Effector memory CD8-positive, alpha-beta T cell (primary cell): ENCODE measurements around the gene PKHD1.

ENCODE experiments used
- ATAC-seq: fragments of 150-1000 bp; cut with Tn5 transposase; replicated peaks from 2 replicates; pipeline ENCODE4 v1.10.0; 2021; ENCODE audit warnings: mild to moderate bottlenecking, moderate library complexity
- DNase-seq, 3 experiments: peaks; one replicate each; pipeline ENCODE4 v3.0.0; 2021
- H3K27ac Mint-ChIP-seq, 2 donors: one replicate each; pipeline ENCODE4 v1.8.0; 2022; ENCODE audit warnings: mild to moderate bottlenecking in 2 of 2, mixed read lengths in 2 of 2, moderate library complexity in 2 of 2
- H3K27me3 Mint-ChIP-seq, 2 donors: one replicate each; pipeline ENCODE4 v1.8.0; 2022; ENCODE audit warnings: mixed read lengths in 2 of 2
- H3K36me3 Mint-ChIP-seq: one replicate; pipeline ENCODE4 v1.8.0; 2022; ENCODE audit warnings: mild to moderate bottlenecking, moderate library complexity, mixed read lengths; ENCODE audit not compliant: insufficient read depth
- H3K4me1 Mint-ChIP-seq, 2 donors: one replicate each; pipeline ENCODE4 v1.8.0; 2022; ENCODE audit warnings: low read depth in 2 of 2, mixed read lengths in 2 of 2
- H3K4me3 Mint-ChIP-seq, 2 donors: one replicate each; pipeline ENCODE4 v1.8.0; 2022; ENCODE audit warnings: mild to moderate bottlenecking in 2 of 2, mixed read lengths in 2 of 2, moderate library complexity in 2 of 2
- H3K9me3 Mint-ChIP-seq, 2 donors: one replicate each; pipeline ENCODE4 v1.8.0; 2022; ENCODE audit warnings: mixed read lengths in 2 of 2
- total RNA-seq, 9 experiments: gene quantifications; one replicate each; lab custom pipeline; 2026; lab: John Stamatoyannopoulos, UW

Gene PKHD1, protein sequence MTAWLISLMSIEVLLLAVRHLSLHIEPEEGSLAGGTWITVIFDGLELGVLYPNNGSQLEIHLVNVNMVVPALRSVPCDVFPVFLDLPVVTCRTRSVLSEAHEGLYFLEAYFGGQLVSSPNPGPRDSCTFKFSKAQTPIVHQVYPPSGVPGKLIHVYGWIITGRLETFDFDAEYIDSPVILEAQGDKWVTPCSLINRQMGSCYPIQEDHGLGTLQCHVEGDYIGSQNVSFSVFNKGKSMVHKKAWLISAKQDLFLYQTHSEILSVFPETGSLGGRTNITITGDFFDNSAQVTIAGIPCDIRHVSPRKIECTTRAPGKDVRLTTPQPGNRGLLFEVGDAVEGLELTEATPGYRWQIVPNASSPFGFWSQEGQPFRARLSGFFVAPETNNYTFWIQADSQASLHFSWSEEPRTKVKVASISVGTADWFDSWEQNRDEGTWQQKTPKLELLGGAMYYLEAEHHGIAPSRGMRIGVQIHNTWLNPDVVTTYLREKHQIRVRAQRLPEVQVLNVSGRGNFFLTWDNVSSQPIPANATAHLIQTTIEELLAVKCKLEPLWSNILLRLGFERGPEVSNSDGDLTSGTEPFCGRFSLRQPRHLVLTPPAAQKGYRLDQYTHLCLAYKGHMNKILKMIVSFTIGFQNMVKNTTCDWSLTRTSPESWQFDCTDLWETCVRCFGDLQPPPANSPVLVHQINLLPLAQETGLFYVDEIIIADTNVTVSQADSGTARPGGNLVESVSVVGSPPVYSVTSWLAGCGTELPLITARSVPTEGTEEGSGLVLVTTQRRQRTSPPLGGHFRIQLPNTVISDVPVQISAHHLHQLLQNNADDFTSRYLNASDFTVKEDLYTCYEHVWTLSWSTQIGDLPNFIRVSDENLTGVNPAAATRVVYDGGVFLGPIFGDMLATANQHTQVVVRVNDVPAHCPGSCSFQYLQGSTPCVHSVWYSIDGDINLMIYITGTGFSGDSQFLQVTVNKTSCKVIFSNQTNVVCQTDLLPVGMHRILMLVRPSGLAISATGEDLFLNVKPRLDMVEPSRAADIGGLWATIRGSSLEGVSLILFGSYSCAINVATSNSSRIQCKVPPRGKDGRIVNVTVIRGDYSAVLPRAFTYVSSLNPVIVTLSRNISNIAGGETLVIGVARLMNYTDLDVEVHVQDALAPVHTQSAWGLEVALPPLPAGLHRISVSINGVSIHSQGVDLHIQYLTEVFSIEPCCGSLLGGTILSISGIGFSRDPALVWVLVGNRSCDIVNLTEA (N-terminal part only)
- total RNA-seq, result 0 to 0.25 (median 0.10) reads per million in 9 experiments

DNA sequence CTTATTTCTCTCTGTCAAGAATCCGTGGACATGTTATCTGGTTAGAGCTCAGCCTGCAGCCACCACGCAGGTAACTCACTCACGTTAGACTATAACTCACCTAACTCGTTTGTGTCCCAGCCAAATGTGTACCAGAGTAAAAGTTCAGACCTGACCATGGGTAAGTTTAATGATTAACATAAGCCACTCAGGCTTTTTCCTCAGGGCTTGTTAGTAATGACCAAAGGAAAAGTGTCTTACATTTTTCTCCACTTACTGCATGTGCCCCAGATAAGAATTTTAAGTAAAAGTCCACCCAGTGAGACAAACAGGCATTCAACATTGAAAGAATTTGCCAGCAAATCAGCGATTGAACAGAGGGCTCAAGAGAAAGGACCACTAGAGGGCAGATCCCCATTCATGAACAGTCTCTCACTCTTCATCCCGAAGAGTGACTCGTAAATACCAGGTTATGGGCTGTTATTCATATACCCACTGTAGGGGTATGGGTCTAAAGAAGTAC lies at the start of gene PKHD1:
TSS of gene PKHD1 (minus strand) at position 116 of the 502 bp plus-strand sequence. CDS start 2,680 bp downstream, outside the sequence.
- no peaks in the 10 kb centered on the region for H3K9me3 Mint-ChIP-seq
- ATAC-seq, result no peak
- DNase-seq, result no peak
- no peak within 1 kb of the TSS for H3K4me3 Mint-ChIP-seq
- H3K27ac Mint-ChIP-seq, result no peak within 1 kb of the TSS
- H3K36me3 Mint-ChIP-seq, result no peaks in the 10 kb centered on the region
- H3K27me3 Mint-ChIP-seq, result peaks cover 25 to 29% of the 10 kb centered on the region in 2 donors
- no peaks in the 10 kb centered on the region for H3K4me1 Mint-ChIP-seq

DNA sequence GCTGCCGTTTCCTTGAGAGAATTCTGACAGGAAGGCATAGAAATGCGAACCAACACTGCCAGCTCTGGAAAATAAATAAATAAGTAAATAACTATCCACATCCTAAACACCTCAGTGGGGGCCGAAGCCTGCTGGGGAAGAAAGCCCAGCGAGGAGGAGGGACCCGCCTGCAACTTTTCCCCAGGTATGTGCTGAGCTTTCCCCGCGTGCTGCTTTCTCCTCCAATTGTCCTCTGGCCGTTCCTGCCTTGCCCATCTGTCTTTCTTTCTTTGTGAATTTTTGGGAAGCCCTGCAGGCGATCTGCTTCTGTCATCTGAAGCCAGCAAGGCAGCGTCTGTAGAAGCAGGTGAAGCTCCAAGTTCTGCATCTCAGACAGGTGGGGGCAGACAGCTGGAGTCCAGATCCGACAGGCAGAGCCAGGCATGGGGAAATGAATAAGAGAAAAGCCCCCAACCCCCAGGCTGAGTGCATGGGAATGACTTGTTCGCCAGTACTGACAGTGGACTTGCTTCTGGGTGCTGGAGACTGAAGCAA lies 49.6 kb upstream of the PKHD1 start:
- no peak for ATAC-seq
- Mint-ChIP-seq H3K4me3 (no peak overlapping the region), H3K36me3 (no peaks in the 10 kb centered on the region), H3K27me3 (peaks cover 26 to 36% of the 10 kb centered on the region in 2 donors), H3K9me3 (no peaks in the 10 kb centered on the region), H3K27ac (no peak overlapping the region), H3K4me1 (peaks cover 0 to 7% of the 10 kb centered on the region in 2 donors)
- no peak for DNase-seq

DNA sequence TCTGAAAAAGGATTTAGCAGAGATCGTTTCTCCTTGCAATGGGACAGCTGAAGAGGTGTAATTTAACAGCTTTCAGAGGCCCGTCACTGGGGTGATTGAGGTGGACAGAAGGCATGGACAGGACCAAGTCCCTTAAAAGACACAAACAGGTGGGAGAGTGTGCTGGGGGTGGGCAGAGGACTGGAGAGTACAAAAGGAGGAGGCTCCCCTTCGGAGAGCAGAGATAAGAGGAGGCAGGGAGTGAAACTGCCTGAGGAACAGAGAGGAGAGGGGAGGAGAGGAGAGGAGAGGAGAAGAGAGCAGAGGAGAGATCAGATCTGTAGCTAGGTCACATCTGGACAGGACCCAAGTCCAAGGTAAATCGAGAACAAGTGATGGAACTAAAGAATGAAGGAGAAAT lies 48.6 kb upstream of the PKHD1 start:
- no peak overlapping the region for H3K27ac Mint-ChIP-seq
- no peak overlapping the region for H3K4me3 Mint-ChIP-seq
- H3K4me1 Mint-ChIP-seq, result peaks cover 0 to 7% of the 10 kb centered on the region in 2 donors
- DNase-seq, result no peak
- no peaks in the 10 kb centered on the region for H3K9me3 Mint-ChIP-seq
- ATAC-seq, result no peak
- H3K27me3 Mint-ChIP-seq, result peaks cover 19 to 27% of the 10 kb centered on the region in 2 donors
- no peaks in the 10 kb centered on the region for H3K36me3 Mint-ChIP-seq

DNA sequence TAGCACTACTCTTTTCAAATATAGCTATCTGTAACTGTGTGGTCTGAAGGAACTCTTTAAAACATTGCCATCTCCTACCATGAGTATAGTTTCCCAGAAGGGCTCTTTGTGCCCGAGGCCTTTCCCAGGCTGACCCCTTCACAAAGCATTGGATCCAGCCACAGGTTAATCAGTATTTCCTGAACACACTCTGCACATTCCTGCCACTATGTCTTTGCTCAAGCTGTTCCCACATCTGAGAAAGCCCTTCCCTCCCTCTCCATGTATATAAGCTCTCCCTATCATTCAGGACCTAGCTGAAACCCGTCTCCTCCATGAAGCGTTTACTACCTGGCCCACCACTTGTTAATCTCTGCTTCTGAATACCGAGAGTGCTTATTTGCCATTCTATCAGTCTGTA lies 47.8 kb upstream of the PKHD1 start:
- ATAC-seq, result no peak
- DNase-seq, result no peak
- peaks cover 0 to 7% of the 10 kb centered on the region in 2 donors for H3K4me1 Mint-ChIP-seq
- H3K27me3 Mint-ChIP-seq, result peaks cover 15 to 31% of the 10 kb centered on the region in 2 donors
- no peak overlapping the region for H3K27ac Mint-ChIP-seq
- H3K36me3 Mint-ChIP-seq, result no peaks in the 10 kb centered on the region
- H3K4me3 Mint-ChIP-seq, result no peak overlapping the region
- H3K9me3 Mint-ChIP-seq, result no peaks in the 10 kb centered on the region

DNA sequence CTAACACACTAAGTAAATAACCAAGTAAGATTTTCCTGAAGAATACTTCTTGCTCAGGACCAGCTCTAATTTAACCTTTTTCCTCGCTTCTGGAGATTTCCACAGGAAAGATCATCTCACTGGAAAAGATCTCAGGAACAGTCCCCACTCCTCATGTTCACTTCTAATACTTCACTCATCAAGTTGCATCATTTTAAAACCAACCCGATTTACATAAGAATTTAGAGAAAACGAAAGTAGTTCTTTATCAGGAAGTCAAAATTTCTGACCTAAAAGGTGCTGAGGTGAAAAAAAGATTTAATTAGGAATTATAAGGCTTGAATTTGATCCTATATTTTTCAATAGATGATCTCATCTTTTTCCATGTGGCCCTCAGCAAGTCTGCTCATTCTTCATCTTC lies 46.6 kb upstream of the PKHD1 start:
- Mint-ChIP-seq H3K9me3 (no peaks in the 10 kb centered on the region), H3K27ac (no peak overlapping the region), H3K27me3 (peaks cover 14 to 33% of the 10 kb centered on the region in 2 donors), H3K36me3 (no peaks in the 10 kb centered on the region), H3K4me3 (no peak overlapping the region), H3K4me1 (peaks cover 0 to 7% of the 10 kb centered on the region in 2 donors)
- ATAC-seq, result no peak
- DNase-seq, result no peak

DNA sequence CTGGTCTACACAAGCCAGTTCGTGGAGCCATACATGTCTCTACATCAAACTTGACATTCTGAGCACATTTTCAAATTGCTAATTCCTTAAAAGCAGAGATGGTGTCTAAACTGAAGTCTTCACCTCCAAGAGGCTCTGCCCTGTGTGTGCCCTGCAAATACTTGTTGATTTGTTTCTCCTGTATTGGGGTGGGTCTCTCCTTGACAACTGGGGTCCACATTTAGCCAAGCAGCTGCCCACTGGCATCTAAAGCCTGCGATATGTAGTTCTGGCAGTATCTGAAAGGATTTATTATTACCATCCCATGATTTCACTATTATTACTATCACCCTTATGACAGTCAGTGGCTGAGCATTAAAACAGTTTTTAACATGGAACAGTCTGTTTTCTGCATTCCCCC lies 45.9 kb upstream of the PKHD1 start:
- DNase-seq (no peak), ATAC-seq (no peak)
- peaks cover 0 to 7% of the 10 kb centered on the region in 2 donors for H3K4me1 Mint-ChIP-seq
- H3K4me3 Mint-ChIP-seq, result no peak overlapping the region
- peaks cover 21 to 37% of the 10 kb centered on the region in 2 donors for H3K27me3 Mint-ChIP-seq
- no peaks in the 10 kb centered on the region for H3K36me3 Mint-ChIP-seq
- no peak overlapping the region for H3K27ac Mint-ChIP-seq
- H3K9me3 Mint-ChIP-seq, result no peaks in the 10 kb centered on the region

DNA sequence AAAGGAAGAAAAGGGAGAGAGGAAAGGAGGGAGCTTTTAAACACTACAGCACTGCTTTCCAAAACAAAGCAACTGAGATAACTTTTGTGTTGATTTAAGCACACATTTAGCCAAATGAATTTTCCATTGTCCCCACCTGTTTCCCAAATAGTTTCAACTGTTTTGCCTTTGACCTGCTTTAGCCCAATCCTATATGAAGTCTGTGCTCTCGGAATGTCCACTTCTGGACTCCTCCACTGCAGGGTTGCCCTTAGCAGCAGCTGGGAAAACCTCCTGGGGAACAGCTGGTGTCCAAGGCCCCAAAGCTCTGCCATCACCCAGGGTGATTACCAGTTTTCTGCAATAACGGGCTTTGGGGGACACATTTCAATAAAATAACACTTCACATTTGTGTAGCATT lies 44.9 kb upstream of the PKHD1 start:
- ATAC-seq (no peak), DNase-seq (no peak)
- no peak overlapping the region for H3K4me3 Mint-ChIP-seq
- H3K4me1 Mint-ChIP-seq, result peaks cover 0 to 7% of the 10 kb centered on the region in 2 donors
- H3K27me3 Mint-ChIP-seq, result peaks cover 24 to 39% of the 10 kb centered on the region in 2 donors
- no peaks in the 10 kb centered on the region for H3K9me3 Mint-ChIP-seq
- H3K36me3 Mint-ChIP-seq, result no peaks in the 10 kb centered on the region
- H3K27ac Mint-ChIP-seq, result no peak overlapping the region

DNA sequence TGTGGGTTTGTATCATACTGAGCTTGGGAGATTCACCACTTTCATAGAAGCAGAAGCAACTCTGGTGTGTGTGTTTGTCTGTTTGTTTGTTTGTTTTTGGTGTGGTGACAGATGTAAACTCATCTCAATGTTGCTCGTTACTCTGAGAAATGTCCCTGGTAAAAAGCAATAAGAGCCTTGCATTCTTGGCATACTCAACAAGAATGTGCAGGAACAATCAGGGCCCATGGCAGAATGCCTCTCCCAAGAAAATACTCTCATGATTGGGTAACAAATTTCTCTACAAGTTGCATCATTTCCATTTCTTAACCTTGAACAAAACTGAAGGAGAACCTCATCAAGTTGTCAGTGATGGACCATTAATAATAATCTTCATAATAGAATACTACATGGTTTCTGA lies 43.0 kb upstream of the PKHD1 start:
- no peak for DNase-seq
- H3K36me3 Mint-ChIP-seq, result no peaks in the 10 kb centered on the region
- peaks cover 0 to 7% of the 10 kb centered on the region in 2 donors for H3K4me1 Mint-ChIP-seq
- ATAC-seq, result no peak
- peaks cover 19 to 34% of the 10 kb centered on the region in 2 donors for H3K27me3 Mint-ChIP-seq
- no peaks in the 10 kb centered on the region for H3K9me3 Mint-ChIP-seq
- H3K27ac Mint-ChIP-seq, result no peak overlapping the region
- no peak overlapping the region for H3K4me3 Mint-ChIP-seq

DNA sequence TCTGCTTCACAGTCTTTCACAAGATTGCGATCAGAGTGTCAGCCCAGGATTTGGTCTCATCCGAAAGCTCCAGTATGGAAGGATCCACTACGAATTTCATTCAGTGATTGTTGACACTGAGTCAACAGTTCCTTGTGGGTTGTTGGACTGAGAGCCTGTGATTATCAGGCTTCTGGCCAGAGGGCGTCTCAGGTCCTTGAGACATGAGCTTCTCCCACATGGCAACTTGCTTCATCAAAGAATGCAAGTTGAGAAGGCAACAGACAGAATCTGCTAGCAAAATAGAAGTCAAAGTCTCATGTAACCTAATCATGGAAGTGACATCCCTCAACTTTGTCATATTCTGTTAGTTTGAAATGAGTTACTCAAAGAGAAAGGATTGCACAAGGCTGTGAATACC lies 40.5 kb upstream of the PKHD1 start:
- H3K27ac Mint-ChIP-seq, result no peak overlapping the region
- H3K4me1 Mint-ChIP-seq, result peaks cover 0 to 1% of the 10 kb centered on the region in 2 donors
- no peaks in the 10 kb centered on the region for H3K9me3 Mint-ChIP-seq
- H3K27me3 Mint-ChIP-seq, result peaks cover 44 to 59% of the 10 kb centered on the region in 2 donors
- DNase-seq (no peak), ATAC-seq (no peak)
- H3K4me3 Mint-ChIP-seq, result no peak overlapping the region
- no peaks in the 10 kb centered on the region for H3K36me3 Mint-ChIP-seq

DNA sequence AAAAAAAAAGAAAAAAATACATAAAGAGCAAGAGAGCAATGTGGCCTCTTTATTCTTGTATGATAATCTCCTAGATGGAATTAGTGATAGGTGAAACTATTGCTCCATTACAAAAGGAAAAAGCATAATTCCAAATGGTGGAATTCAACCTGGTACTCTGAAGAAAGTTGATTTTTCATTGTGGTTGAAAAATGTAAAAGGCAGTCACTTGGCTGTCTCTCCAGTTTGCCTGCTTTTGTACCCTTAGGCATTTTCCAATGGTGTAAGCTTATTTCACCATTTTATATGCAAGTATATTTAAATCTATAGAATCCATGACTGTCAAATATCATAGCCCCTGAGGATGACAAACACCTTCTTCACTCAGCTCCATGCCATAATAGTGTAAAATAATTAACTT lies 38.8 kb upstream of the PKHD1 start:
- ATAC-seq (no peak), DNase-seq (no peak)
- Mint-ChIP-seq H3K4me1 (no peaks in the 10 kb centered on the region), H3K4me3 (no peak overlapping the region), H3K27me3 (peaks cover 57 to 66% of the 10 kb centered on the region in 2 donors), H3K9me3 (no peaks in the 10 kb centered on the region), H3K27ac (no peak overlapping the region), H3K36me3 (no peaks in the 10 kb centered on the region)

DNA sequence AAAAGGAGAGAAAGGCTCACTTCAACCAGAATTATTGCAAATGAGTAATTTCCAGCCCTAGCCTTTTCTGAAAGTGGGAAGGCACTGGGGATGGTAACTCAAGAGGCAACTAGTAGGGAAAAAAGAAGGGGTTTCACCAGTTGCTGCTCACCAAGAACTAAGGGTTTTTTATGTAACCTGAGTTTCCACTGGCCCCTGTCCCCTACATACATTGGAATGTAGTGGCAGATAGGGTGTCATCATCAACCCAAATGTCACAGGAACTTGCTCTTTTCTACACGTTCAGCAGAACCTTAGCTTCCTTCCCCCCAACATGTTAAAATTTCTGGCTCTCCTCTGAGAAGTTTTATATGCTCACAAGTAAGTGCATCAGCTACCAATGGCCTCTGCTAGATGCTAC lies 38.2 kb upstream of the PKHD1 start:
- ATAC-seq, result no peak

DNA sequence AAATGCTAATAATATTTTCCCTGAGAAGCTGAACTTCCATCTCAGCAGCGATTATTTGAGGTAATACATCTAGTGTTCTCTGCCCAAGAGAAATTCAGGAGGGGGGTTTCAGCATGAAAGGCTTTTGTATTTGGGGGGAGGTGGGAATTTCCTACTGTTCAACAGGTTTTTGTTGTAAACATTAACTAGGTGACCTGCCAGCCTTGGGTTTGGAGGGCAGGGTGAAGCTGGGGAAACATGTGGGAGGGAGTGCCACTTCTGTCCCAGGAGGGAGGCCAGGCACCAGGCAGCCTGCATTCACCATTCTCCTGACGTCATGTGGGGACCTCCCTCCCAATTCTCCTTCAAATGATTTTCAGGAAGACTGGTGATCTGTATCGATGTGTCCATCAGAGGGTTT lies 37.7 kb upstream of the PKHD1 start:
- Mint-ChIP-seq H3K27ac (no peak overlapping the region), H3K36me3 (no peaks in the 10 kb centered on the region)
- no peak for ATAC-seq

More for the DNA sequence above, 38.2 kb upstream of the PKHD1 start:
- Mint-ChIP-seq H3K27me3 (peaks cover 59 to 66% of the 10 kb centered on the region in 2 donors), H3K4me1 (no peaks in the 10 kb centered on the region), H3K4me3 (no peak overlapping the region), H3K36me3 (no peaks in the 10 kb centered on the region), H3K27ac (no peak overlapping the region), H3K9me3 (no peaks in the 10 kb centered on the region)
- no peak for DNase-seq

More for the DNA sequence above, 37.7 kb upstream of the PKHD1 start:
- no peak overlapping the region for H3K4me3 Mint-ChIP-seq
- H3K4me1 Mint-ChIP-seq, result no peaks in the 10 kb centered on the region
- no peak for DNase-seq
- peaks cover 59 to 62% of the 10 kb centered on the region in 2 donors for H3K27me3 Mint-ChIP-seq
- H3K9me3 Mint-ChIP-seq, result no peaks in the 10 kb centered on the region
